Activated CD4-positive, CD25-positive, alpha-beta regulatory T cell (primary cell): ENCODE measurements around the gene AZIN2.
"Not testable (repeated sequence)": the region's sequence is repeated elsewhere in the genome, so short reads cannot be mapped to it uniquely, and the experiment has no call there.

Experiments
- DNase-seq, 4 experiments: peaks; one replicate each; lab custom pipeline; 2025; lab: John Stamatoyannopoulos, UW

The AZIN2 gene

DNA sequence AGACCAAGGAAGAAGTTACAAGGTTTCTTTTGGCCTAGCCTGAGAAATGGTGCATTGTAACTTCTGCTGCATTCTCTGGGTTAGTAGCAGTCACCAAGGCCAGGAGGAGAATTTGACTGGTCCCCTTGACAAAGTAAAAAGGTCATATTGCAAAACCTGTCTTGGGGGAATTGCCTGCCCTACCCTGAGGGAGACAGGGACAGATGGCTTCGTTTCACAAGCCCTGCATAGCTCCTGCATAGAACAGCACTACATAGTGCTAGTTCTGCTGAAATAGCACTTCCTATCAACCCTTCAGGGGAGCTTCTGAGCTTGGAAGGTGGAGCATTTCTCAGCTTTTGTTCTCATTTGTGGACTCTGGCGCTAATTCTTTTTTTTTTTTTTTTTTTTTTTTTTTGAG is 23.9 kb upstream of the AZIN2 start:
- DNase-seq: no peak

DNA sequence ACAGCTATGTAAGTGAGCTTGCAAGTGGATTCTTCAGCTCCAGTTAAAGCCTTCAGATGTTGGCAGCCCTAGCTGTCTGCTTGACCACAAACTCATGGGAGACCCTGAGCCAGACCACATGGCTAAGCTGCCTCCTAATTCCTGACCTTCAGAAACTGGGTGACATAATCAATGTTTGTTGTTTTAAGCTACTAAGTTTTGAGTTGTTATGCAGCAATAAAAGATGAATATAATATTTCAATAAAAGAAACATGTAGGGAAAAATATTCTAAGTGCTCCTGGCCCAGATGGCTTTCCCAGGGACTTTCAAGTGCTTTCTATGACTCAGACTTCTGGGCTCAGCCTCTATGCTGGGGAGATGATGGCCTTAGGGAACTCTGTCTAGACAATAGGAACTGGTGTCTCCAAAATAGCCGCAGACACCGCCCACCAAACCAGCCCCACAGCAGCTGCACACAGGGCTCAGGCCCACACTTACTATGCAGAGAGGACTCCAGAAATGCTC is 20.3 kb upstream of the AZIN2 start:
- DNase-seq: no peak

DNA sequence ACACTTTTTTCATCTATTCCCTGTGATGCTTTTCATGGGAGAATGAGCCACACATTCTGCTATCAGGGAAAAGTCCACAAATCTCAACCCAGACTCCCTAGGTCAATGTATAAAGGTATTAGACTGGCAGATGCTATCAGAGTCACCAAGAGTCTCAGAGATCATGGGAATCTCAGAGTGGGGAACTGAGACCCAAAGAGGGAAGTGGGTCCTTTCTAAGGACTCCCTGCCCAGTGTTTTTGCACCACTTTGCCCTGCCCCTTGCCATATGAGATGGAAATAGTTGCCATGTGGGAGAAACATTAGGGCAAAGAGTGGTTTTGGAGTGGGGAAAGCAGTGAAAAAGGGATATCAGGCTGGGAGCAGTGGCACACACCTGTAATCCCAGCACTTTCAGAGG is 19.1 kb upstream of the AZIN2 start:
- no peak for DNase-seq

DNA sequence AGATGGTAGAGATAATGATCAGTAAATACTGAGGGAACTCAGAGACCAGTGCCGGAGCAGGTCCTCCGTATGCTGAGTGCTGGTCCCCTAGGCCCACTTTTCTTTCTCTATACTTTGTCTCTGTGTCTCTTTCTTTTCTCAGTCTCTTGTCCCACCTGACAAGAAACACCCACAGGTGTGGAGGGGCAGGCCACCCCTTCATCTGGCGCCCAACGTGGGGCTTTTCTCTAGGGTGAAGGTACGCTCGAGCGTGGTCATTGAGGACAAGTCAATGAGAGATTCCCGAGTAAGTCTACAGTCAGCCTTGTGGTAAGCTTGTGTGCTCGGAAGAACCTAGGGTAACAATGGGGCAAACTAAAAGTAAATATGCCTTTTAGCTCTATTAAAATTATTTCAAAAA is 16.7 kb upstream of the AZIN2 start:
- not testable (repeated sequence) for DNase-seq

DNA sequence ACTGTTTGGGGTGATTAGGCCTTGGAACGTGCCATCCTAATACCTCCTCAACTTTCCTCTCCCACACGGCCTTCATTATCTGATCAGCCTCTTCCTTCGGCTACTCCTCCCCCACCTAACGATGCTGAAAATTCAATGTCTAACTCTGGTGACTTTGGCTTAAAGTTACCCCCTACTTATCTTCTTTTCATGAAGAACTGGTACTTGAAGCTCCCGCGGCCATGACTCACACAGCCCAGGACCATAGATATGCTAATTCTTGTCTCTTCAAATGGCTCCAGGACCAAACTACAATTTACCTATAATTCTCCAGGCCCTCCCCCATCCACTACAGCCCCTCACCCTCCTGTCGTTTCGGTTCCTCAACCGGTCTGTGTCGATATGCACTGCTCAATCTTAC is 15.7 kb upstream of the AZIN2 start:
- no peak for DNase-seq

DNA sequence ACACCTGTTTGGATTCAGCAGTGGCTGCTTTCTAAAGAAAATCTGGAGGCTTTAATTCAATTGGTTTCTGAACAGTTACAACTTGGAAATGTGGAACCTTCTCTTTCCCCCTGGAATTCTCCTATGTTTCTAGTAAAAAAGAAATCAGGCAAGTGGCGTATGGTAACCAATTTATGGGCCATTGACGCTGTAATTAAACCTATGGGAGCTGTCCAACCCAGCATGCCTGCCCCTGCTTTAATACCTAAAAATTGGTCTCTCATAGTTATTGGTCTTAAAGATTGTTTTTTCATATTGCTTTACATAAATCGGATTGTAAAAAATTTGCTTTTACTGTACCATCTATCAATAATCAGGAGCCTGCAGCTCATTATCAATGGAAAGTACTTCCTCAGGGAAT is 14.5 kb upstream of the AZIN2 start:
- not testable (repeated sequence) for DNase-seq

DNA sequence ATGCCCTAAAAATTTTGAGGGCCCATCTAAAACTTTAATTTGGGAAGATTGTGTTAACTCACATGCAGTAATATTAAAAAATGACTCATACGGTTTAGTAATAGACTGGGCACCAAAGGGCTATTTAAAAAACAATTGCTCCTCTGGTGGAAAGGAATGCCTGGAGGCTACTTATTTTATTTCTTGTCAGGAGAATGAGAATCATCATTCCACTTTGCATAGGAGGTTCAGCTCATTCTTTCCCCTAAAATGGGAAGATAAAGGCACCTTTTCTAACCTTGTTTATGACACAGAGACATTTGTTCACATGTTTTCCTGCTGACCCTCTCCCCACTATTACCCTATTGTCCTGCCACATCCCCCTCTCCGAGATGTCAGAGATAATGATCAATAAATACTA is 12.8 kb upstream of the AZIN2 start:
- not testable (repeated sequence) for DNase-seq

DNA sequence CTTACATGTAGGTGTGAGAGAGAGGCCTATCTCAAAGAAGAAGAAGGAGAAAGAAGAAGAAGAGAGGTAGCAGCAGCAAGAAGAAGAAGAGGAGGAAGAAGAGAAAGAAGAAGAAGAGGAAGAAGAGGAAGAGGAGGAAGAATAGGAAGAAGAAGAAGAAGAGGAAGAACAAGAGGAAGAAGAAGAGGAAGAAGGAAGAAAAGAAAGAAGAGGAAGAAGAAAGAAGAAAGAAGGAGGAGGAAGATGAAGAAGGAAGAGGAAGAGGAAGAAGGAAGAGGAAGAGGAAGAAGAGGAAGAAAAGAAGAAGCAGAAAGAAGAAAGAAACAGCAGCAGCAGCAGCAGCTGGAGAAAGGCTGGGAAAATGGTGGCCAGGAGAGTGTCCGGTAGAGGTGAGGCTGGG is 10.3 kb upstream of the AZIN2 start:
- no peak for DNase-seq

DNA sequence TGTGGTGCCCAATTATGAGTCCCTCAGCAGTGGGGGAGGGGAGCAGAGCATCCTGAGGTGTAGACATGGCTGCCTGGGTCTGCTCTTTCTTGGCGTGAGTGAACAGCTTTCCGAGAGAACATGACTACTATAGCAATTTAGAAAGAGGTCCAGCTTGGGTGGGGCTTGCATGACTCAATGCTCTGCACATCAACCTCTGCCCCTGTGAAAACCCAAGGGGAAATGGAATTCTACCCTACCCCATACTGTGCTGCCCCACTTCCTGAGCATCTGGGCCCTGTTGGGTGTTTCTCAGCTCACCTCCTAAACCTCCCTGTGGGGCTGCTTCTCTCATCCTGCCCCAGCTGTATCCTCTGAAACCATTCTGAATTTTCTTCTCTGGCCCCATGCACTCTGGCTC is 8.2 kb upstream of the AZIN2 start:
- DNase-seq: no peak

DNA sequence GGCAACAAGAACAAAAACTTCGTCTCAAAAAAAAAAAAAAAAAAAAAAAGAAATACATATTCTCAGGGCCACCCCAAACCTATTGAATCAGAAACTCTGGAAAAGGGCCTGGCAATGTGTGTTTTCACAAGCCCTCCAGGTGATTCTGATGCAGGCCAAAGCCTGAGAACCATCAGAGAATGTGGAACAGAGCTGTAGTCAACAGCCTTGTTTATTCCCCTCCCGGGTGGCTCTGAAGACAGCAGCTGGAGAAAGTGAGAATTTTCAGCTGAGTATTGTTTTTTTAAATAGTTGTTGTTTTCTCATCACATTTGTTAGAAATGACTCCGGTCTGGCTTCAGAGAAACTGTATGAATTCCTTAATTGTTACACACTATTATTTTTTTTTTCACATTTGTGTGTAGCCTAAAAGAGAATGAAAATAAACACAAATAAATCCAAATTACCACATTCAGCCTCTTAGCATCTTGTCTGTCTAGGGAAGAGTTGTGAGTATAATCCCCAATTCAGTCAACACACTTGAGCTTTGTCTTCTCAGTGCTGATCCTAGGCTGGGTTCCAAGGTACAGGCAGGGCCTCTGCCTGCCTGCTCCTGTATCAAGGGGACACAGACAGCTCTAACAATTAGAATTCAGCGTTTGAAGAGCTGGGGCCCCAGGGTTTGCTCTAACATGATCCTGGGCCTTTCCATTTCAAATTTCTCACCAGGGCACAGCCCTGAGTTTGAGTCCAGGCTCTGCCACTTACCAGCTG is 6.6 kb upstream of the AZIN2 start:
- DNase-seq: no peak

DNA sequence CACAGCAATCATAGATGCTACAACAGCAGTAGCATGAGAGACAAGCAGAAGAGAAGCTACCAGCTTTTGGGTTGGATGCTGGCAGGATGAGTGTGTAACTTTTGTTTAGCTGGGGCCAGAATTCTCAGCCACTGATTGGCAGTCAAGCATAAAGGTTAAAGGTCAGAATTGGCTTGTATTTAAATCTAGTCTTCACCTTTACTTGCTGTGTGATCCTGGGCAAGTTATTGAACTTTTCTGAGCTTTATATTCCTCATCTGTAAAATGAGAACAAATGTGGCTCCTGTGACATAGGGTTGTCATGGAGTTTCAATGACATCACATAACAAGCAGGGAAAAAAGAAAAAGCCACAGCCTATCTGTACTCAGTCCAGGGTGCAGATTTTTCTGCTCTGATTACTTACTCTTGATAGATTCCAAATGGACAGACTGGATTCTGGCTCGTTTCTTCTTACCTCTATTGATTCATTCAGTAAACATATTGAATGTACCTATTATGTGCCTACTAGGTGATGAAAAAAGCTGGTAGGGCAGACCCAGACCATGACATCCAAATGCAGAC is 2.8 kb upstream of the AZIN2 start:
- DNase-seq: no peak

DNA sequence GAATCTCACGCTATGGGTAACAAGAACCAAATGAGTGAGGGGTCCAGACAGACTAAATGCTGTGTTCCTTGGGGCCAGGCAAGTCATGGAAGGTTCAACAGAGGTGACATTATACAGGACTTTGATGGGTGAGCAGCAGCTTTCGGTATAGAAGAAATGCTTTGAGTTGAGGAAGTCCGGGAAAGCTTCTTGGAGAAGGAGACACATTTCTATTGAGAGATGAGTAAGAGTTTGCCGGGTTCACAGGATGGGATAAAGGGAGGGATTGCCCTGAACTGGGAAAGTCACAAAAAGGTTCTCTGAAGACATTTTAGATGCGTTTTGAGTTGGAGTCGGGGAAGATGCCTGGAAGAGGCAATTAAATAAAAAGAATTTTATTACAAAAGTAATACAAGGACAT is 580 bp upstream of the AZIN2 start:
- DNase-seq: no peak

DNA sequence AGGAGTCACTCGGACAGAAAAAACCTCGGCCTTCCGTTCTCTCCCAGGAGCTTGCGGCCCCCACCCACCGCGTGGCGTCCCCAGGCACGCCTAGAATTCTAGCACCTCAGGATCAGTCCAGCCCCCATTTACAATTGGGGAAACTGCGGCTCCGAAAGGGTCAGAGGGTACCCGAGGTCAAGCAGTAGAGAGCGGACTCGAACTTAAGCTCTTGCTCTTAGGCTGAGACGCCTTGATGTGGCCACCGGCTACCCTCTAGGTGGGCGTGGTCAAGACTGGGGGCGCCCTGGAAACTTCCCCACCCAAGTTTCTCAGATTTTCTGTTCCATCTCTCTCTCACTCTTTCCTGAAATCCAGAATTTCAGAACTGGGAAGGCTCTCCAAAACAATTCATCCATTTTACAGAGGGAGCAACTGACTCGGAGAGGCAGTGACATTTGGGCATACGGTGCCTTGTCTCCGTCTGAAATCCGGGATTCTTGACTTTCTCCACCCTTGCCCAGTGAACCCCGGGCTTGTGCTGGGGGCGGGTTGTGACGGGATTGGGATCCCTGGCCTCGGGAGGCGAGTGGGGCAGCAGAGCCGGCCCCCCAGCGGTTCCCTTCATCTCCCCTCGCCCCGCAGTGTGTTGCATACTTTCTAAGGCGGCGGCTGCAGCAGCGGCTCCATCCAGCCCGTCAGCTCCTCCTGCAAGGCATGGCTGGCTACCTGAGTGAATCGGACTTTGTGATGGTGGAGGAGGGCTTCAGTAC is 777 bp downstream of the AZIN2 start:
- DNase-seq: no peak

DNA sequence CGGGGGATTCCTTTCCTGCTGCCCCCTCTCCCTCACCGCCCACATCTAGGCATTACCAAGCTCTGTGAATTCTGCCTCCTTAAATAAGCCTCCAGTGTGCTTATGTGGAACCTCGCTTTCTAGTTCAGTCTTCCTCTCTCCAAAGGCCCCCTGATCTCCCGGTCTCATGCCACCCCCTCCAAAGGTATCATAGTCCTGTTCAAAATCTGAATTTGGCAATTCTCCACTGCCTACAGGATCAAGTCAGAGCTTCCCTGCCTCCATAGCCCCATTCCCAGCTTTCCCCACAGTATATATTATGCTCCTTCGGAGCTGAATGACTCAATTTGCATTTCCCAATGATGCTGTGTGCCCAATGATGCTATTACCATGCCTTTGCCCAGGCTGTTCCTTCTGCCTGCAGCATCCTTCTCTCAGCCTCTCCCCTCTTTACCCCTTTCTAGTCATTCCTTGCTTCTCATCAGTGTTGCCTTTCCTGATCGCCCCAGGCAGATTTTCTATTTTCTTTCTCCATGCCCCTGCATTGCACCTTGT is 1.7 kb downstream of the AZIN2 start:
- no peak for DNase-seq

DNA sequence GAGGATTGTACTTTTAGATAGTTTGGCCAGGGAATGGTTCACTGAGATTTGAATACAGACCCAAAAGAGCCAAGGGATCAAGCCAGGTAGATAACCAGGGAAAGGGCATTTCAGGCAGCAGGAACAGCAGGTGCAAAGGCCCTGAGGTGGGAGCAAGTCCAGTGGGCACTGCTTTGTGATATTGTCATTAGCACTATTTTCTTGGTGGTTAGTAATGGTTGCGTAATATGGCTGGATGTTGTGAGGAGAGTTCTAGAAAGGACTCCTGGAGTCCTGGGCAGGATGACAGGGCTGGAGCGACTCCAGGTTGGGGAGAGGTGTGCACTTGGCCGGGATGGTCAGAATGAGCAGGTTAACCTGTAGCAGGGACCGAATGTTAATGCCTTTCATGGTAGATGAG is 4.4 kb downstream of the AZIN2 start:
- no peak for DNase-seq

DNA sequence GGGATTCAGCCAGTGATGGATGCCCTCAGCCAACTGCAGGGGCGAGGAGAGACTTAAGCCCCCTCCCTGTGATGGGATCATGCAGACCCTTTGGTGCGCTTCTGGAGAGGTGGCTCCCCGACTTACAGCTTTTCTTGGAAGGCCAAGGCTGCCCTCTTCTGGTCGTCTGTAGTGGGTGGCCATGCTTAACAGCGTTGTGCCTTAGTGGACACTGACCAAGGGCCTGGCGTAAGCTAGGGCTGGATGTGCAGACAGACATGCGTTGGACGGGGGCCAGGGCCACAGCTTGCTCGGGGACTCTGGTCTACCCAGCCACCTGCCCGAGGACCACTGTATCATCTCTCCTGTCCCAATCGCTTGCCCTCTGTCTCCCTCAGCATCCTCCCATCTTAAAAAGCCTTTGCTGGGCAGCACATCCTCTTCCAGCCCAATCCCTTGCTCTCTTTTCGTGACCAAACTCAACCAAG is 5.5 kb downstream of the AZIN2 start:
- DNase-seq: peak in 1 of 4 experiments; percentile 12

DNA sequence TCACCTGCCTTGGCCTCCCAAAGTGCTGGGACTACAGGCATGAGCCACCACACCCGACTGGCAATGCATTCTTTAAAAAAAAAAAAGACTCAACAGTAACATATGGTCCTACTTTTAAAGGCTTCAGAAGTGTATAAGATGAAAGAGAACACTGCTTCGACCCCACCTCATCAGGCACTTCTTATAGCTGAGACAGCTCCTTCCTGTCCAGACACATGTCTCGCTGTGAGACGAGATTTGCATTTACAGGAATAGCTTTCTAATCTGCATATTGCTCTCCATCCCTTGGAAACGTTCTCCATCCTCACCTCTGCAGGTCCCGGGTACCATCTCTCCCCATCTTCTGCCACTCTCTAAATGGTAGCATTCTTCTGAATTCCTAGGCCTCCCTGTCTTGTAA is 6.7 kb downstream of the AZIN2 start:
- DNase-seq: no peak

DNA sequence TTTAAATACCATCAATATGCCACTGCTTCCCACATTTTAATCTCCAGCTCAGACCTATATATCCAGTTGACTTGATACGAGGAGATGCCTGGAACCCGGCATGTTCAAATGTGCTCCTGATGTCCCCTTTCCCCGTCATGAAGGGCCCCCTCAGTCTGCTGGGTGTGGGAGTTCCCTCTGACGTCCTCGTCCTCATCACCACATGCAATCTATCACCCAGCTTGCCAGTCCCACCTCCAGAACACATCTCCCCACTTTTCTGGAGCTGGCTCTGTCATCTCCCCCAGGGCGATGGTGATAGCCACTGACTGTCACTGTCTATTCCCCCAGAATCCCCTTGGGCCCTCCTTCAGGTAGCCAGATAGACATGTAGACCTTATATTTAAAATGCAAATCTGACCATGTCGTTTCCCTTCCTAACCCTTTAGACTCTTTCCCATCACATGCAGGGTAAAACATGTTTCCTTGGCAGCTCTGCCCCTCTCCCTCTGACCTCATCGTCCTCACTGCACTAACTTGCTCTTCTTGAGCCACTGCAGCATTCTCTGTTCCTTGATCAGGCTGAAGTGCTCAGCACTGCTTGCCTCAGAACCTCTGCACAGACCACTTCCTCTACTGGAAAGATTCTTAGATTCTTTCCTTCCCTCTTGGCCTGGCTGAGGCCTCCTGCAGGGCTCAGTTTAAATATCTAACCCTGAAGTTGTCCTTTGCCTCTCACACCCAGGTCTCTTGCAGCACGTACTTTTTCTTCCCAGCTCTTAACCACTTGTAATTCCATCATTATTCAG is 7.4 kb downstream of the AZIN2 start:
- DNase-seq: no peak

DNA sequence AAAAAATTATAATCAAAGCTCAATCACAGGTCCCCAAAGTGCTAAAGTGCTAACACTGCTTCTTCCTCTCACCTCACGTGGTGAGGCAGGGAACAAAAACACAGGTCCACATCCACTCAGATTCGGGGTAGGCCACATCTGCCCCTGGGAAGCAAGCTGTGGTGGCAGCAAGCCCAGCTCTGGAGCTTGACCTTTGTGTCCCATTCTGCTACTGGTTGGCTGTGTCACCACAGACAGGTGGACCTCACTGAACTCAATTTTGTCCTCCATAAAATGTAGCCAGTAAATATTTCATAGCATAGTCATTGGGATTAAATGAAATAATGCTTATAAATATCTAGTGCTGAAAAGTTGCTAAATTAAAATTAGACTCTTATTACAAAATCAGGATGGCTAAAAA is 8.5 kb downstream of the AZIN2 start:
- no peak for DNase-seq

DNA sequence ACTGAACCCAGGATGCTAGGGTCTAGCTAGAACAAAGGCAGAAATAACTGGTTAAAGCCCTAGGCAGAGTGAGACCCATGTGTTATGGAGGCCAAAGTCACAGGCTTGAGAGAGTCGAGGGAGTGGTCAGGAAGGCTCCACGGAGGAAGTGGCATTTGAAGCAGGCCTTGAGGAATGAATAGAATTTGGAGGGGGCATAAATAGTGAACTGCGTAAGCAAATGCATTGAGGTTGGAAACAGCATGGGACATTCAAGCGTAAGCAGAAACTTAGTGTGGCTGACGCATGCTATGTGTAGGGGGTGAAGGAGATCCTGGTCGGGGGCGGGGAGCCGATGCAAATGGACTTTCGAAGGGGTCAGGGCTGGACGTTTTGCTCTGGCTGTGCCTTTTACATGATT is 11.5 kb downstream of the AZIN2 start:
- DNase-seq: no peak

DNA sequence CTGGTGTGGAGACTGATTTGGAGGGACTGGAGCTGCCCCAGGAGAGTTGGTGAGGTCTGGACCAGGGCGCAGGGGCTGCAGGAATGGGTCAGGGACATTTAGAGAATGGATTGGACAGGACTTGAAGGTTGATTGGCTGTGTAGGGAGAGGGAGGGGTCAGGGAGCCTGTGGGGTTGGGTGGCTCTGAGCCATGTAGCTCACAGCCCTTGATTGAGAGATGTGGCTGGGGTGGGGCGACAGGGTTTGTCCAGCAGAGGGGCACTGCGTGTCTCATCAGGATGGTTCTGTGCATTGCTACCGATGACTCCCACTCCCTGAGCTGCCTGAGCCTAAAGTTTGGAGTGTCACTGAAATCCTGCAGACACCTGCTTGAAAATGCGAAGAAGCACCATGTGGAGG is 12.1 kb downstream of the AZIN2 start:
- DNase-seq: no peak

DNA sequence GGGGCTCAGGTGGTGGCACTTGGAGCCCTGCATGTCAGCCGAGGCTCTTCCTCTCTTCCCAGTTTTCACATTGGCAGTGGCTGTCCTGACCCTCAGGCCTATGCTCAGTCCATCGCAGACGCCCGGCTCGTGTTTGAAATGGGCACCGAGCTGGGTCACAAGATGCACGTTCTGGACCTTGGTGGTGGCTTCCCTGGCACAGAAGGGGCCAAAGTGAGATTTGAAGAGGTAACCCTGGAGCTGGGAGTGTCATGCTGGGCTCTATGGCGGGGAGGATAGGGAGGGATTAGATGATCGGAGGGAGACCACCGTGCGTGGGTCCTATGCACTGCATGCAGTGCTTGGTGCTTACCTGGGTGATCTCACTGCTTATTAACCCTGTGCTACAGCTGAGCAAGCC is 13.5 kb downstream of the AZIN2 start:
- no peak for DNase-seq
